ENCODE data around the gene ZCRB1. TPM values are rescaled to one million over a fixed set of nuclear protein-coding genes. Genes with fewer than 3 reads are reported as not detected.

The ZCRB1 gene
- total RNA-seq, 4 donors from 2014 or later = 36.3 to 71.0 (median 42.4) TPM

DNA sequence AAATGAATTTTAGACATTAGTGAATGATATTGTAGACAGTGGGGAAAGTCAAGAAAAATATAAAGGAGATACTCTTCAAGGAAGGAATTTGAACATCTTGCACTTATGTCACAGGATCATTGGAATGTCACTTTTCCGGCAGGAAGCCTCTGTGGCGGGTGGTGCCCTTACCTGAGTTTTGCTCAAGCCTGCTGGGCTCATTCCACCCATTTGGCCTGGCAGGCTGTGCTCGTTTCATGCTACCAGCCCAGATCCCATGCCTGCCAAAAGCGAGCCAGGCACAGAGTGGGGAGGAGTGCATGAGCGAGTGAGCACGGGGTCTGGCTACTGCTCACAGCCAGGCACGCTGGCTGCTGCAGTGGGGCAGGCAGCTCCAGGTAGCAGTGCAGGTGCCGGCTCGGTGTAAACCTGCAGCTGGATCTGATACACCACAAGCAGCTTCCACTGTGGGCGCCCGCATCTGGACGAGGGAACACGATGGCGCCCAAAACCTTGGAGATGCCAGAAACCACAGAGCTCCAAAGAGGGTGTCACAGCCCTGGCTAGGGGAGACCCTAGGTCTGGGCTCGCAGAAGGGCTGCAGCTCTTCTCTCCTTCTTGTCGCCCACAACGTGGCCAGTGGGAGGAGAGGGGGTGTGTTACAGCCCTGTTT, 59.2 kb downstream of the ZCRB1 start:
- Histone ChIP-seq H3K4me3 (no peak overlapping the region), H3K4me1 (no peaks in the 10 kb centered on the region), H3K36me3 (no peaks in the 10 kb centered on the region), H3K27me3 (no peaks in the 10 kb centered on the region), H3K27ac (replicated peaks in 1 of 4) (no peak overlapping the region), H3K9me3 (no peaks in the 10 kb centered on the region)
- TF ChIP-seq POLR2A (IDR thresholded peaks at IDR 0.05; ENCODE audit: low read depth) (no peak), POLR2AphosphoS5 (IDR thresholded peaks at IDR 0.05) (no peak), EP300 (IDR thresholded peaks at IDR 0.05) (no peak)
- TF ChIP-seq, protein P1, sequence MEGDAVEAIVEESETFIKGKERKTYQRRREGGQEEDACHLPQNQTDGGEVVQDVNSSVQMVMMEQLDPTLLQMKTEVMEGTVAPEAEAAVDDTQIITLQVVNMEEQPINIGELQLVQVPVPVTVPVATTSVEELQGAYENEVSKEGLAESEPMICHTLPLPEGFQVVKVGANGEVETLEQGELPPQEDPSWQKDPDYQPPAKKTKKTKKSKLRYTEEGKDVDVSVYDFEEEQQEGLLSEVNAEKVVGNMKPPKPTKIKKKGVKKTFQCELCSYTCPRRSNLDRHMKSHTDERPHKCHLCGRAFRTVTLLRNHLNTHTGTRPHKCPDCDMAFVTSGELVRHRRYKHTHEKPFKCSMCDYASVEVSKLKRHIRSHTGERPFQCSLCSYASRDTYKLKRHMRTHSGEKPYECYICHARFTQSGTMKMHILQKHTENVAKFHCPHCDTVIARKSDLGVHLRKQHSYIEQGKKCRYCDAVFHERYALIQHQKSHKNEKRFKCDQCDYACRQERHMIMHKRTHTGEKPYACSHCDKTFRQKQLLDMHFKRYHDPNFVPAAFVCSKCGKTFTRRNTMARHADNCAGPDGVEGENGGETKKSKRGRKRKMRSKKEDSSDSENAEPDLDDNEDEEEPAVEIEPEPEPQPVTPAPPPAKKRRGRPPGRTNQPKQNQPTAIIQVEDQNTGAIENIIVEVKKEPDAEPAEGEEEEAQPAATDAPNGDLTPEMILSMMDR (IDR thresholded peaks at IDR 0.05) = no peak
- WGBS = 87% methylated on average over 9 of the region's 17 CpGs
- intact Hi-C loops (cut with DNase I) = no loop called here
- no peak for DNase-seq (ENCODE audit: extremely low spot score)

DNA sequence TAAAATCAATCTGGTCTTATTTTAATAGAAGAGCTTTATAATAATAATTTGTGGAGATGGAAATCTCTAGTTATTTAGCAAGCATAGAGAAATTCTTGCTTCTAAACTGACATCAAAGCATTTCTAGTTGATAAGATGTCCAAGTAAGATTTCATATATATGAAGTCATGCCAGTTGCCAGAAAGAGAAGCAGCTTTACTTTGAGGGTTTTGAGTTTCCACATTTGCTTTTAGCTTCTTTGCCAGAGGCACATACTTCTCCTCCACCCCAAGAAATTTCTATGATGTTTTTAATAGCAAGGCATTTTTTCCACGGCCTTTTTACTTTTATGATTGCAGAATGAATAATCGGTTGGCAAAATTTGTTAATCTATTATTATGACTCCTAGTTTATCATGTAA, 63.6 kb downstream of the ZCRB1 start:
- no peak overlapping the region for H3K27ac ChIP-seq (replicated peaks in 1 of 4)
- H3K4me3 ChIP-seq = no peak overlapping the region
- no peaks in the 10 kb centered on the region for H3K36me3 ChIP-seq
- WGBS = 70% methylated on average over 2 of the region's 2 CpGs
- no peaks in the 10 kb centered on the region for H3K9me3 ChIP-seq
- TF ChIP-seq, protein P1 (IDR thresholded peaks at IDR 0.05) = no peak
- TF ChIP-seq POLR2AphosphoS5 (IDR thresholded peaks at IDR 0.05) (no peak), POLR2A (IDR thresholded peaks at IDR 0.05; ENCODE audit: low read depth) (no peak), EP300 (IDR thresholded peaks at IDR 0.05) (no peak)
- H3K4me1 ChIP-seq = no peaks in the 10 kb centered on the region
- intact Hi-C loops (cut with DNase I) = no loop called here
- no peaks in the 10 kb centered on the region for H3K27me3 ChIP-seq
- no peak for DNase-seq (ENCODE audit: extremely low spot score)

Small RNA genes lying within 50 kb of the gene (small RNA-seq; reads per million reads assigned to genes)
- gene MIR7851 (0 reads per million in 3 donors), gene RF00090 (0 reads per million in 3 donors)

Other genes starting within 250 kb of the ZCRB1 start
- gene GXYLT1, start 181.2 kb downstream of the ZCRB1 start, total RNA-seq = 10 to 100 TPM in 3 of 4 donors, 1 to 10 TPM in 1; 9.7 to 13.7 (median 12.1) TPM
- 10 to 100 TPM; 16.8 to 30.3 (median 20.4) TPM for gene YAF2, start 87.8 kb downstream of the ZCRB1 start, total RNA-seq
- 10 to 100 TPM; 40.0 to 45.3 (median 42.1) TPM for gene PPHLN1, start 73 bp upstream of the ZCRB1 start, total RNA-seq

Measured in esophagus muscularis mucosa (tissue), 4 donors.